Mesenchymal stem cell (in vitro differentiated cells and primary cell): ENCODE results near the gene ACSS1.

ENCODE experiments used
- DNase-seq: peaks from one replicate; pipeline ENCODE4 v3.0.0-alpha.2; 2013
- H2AFZ ChIP-seq: one replicate; pipeline ENCODE4 v1.6.1; 2013; ENCODE audit warnings: low read depth, mild to moderate bottlenecking, control low read depth, inconsistent platforms, low read length, moderate library complexity
- H2AK5ac ChIP-seq: 2 replicates; pipeline ENCODE4 v1.6.1; 2013; ENCODE audit warnings: low read length, moderate library complexity, mild to moderate bottlenecking, inconsistent platforms; ENCODE audit not compliant: severe bottlenecking
- H2BK120ac ChIP-seq: one replicate; pipeline ENCODE4 v1.6.1; 2013; ENCODE audit warnings: low read depth, mild to moderate bottlenecking, inconsistent platforms, low read length, moderate library complexity
- H2BK12ac ChIP-seq, 2 experiments: one replicate each; pipeline ENCODE4 v1.6.1; 2013; ENCODE audit warnings: inconsistent platforms in 2 of 2, low read length in 2 of 2, mild to moderate bottlenecking in 2 of 2, moderate library complexity in 2 of 2, control low read depth in 1 of 2
- H2BK15ac ChIP-seq: one replicate; pipeline ENCODE4 v1.6.1; 2013; ENCODE audit warnings: mild to moderate bottlenecking, low read depth, inconsistent platforms; ENCODE audit not compliant: poor library complexity, severe bottlenecking
- H2BK5ac ChIP-seq: 2 replicates; pipeline ENCODE4 v1.6.1; 2013; ENCODE audit warnings: low read depth, mild to moderate bottlenecking, low read length, control low read depth, inconsistent platforms; ENCODE audit not compliant: poor library complexity, severe bottlenecking
- H3K14ac ChIP-seq, 2 experiments: one replicate each; pipeline ENCODE4 v1.6.1; 2013; ENCODE audit warnings: inconsistent platforms in 2 of 2, low read length in 2 of 2, control low read depth in 1 of 2, mild to moderate bottlenecking in 1 of 2, moderate library complexity in 1 of 2
- H3K18ac ChIP-seq, 2 experiments: one replicate each; pipeline ENCODE4 v1.6.1; 2013; ENCODE audit warnings: inconsistent platforms in 2 of 2, low read length in 2 of 2, control low read depth in 1 of 2, low read depth in 1 of 2, mild to moderate bottlenecking in 1 of 2
- H3K23ac ChIP-seq, 2 experiments: one replicate each; pipeline ENCODE4 v1.6.1; 2013; ENCODE audit warnings: inconsistent platforms in 2 of 2, low read length in 2 of 2, mild to moderate bottlenecking in 2 of 2, moderate library complexity in 2 of 2, control low read depth in 1 of 2
- H3K27ac ChIP-seq: 2 replicates; pipeline ENCODE4 v1.5.1; 2013; ENCODE audit warnings: mild to moderate bottlenecking, moderate library complexity, low read length, control low read depth, inconsistent platforms; ENCODE audit not compliant: poor library complexity, severe bottlenecking
- H3K27me3 ChIP-seq, 2 experiments: 2 replicates each; pipeline versions ENCODE4 v1.6.1 to v1.7.0; 2013; ENCODE audit warnings: low read length in 2 of 2, mild to moderate bottlenecking in 2 of 2, moderate library complexity in 2 of 2, control low read depth in 1 of 2, inconsistent platforms in 1 of 2; ENCODE audit not compliant: control insufficient read depth in 1 of 2, insufficient read depth in 1 of 2
- H3K36me3 ChIP-seq, 2 experiments: 2 replicates each; pipeline versions ENCODE4 v1.6.1 to v1.7.0; 2013; ENCODE audit warnings: low read length in 2 of 2, control low read depth in 1 of 2, inconsistent platforms in 1 of 2, low read depth in 1 of 2, mild to moderate bottlenecking in 1 of 2; ENCODE audit not compliant: insufficient read depth in 2 of 2, control insufficient read depth in 1 of 2
- H3K4ac ChIP-seq, 2 experiments: one replicate each; pipeline ENCODE4 v1.6.1; 2013; ENCODE audit warnings: inconsistent platforms in 2 of 2, low read length in 2 of 2, mild to moderate bottlenecking in 2 of 2, moderate library complexity in 2 of 2, control low read depth in 1 of 2, low read depth in 1 of 2
- H3K4me1 ChIP-seq: 2 replicates; pipeline ENCODE4 v1.6.1; 2013; ENCODE audit warnings: low read depth, low read length, control low read depth; ENCODE audit not compliant: control insufficient read depth, insufficient read depth
- H3K4me2 ChIP-seq: 2 replicates; pipeline ENCODE4 v1.6.1; 2013; ENCODE audit warnings: low read length, mild to moderate bottlenecking, inconsistent platforms; ENCODE audit not compliant: poor library complexity, severe bottlenecking
- H3K4me3 ChIP-seq, 2 experiments: 2 replicates each; pipeline versions ENCODE4 v1.5.1 to v1.7.0; 2013; ENCODE audit warnings: low read length in 2 of 2, mild to moderate bottlenecking in 2 of 2, control low read depth in 1 of 2, low read depth in 1 of 2; ENCODE audit not compliant: insufficient read depth in 1 of 2
- H3K79me1 ChIP-seq: replicated peaks from 2 replicates; pipeline ENCODE4 v1.6.1; 2013; ENCODE audit warnings: mild to moderate bottlenecking, control low read depth, low read length, inconsistent platforms; ENCODE audit not compliant: poor library complexity, severe bottlenecking
- H3K9ac ChIP-seq: 2 replicates; pipeline ENCODE4 v1.7.0; 2013; ENCODE audit warnings: mild to moderate bottlenecking, low read length, moderate library complexity
- H3K9me3 ChIP-seq: 2 replicates; pipeline ENCODE4 v1.7.0; 2013; ENCODE audit warnings: mild to moderate bottlenecking, low read length; ENCODE audit not compliant: control insufficient read depth
- H4K8ac ChIP-seq: one replicate; pipeline ENCODE4 v1.6.1; 2013; ENCODE audit warnings: inconsistent platforms, mild to moderate bottlenecking, low read length, moderate library complexity
- H4K91ac ChIP-seq: one replicate; pipeline ENCODE4 v1.6.1; 2013; ENCODE audit warnings: mild to moderate bottlenecking, low read length, inconsistent platforms
- WGBS: methylation state at CpG from one replicate; pipeline ENCODE4 v1.1.7; 2013; ENCODE audit warnings: mixed read lengths; 5-methylcytosine and 5-hydroxymethylcytosine counted together

ACSS1 gene

GRCh38 chr20:25013478-25014380 is 44.2 kb downstream of the ACSS1 start:
- H3K36me3 ChIP-seq: peaks cover 0 to 26% of the 10 kb centered on the region in 2 experiments
- no peak overlapping the region for H3K9ac ChIP-seq
- H2AFZ ChIP-seq: no peak overlapping the region
- peaks cover 0 to 4% of the 10 kb centered on the region in 2 experiments for H3K27me3 ChIP-seq
- H3K4ac ChIP-seq: no peak overlapping the region
- no peak overlapping the region for H4K8ac ChIP-seq
- H3K4me3 ChIP-seq: no peak overlapping the region
- no peak overlapping the region for H3K4me2 ChIP-seq
- H3K9me3 ChIP-seq: no peaks in the 10 kb centered on the region
- H2BK15ac ChIP-seq: no peak overlapping the region
- H3K18ac ChIP-seq: no peak overlapping the region
- H3K27ac ChIP-seq: no peak overlapping the region
- no peak overlapping the region for H2BK120ac ChIP-seq
- DNase-seq: no peak
- no peak overlapping the region for H4K91ac ChIP-seq
- H3K23ac ChIP-seq: no peak overlapping the region
- peaks cover 10% of the 10 kb centered on the region for H3K4me1 ChIP-seq
- no peak overlapping the region for H3K14ac ChIP-seq
- H2BK12ac ChIP-seq: no peak overlapping the region
- H2AK5ac ChIP-seq: no peak overlapping the region
- no peaks in the 10 kb centered on the region for H3K79me1 ChIP-seq
- no peak overlapping the region for H2BK5ac ChIP-seq
- 85% methylated on average over 25 of the region's 25 CpGs for WGBS

GRCh38 chr20:25012616-25013189 is 45.2 kb downstream of the ACSS1 start:
- Histone ChIP-seq H3K79me1 (no peaks in the 10 kb centered on the region), H3K14ac (no peak overlapping the region), H3K4ac (no peak overlapping the region), H4K91ac (no peak overlapping the region), H2BK12ac (no peak overlapping the region), H4K8ac (no peak overlapping the region), H2BK120ac (no peak overlapping the region), H3K4me1 (peaks cover 8% of the 10 kb centered on the region), H3K9me3 (no peaks in the 10 kb centered on the region), H2BK15ac (no peak overlapping the region), H3K9ac (no peak overlapping the region), H2AFZ (no peak overlapping the region), H3K4me3 (peak overlapping the region in 1 of 2 experiments; percentile 36), H3K27me3 (peaks cover 0 to 4% of the 10 kb centered on the region in 2 experiments), H3K18ac (no peak overlapping the region), H3K4me2 (no peak overlapping the region), H3K36me3 (peaks cover 0 to 31% of the 10 kb centered on the region in 2 experiments), H2AK5ac (no peak overlapping the region), H2BK5ac (no peak overlapping the region), H3K23ac (no peak overlapping the region), H3K27ac (no peak overlapping the region)
- no peak for DNase-seq
- 91% methylated on average over 21 of the region's 21 CpGs for WGBS

- Histone ChIP-seq H4K8ac (no peak overlapping the region), H3K14ac (no peak overlapping the region), H3K18ac (no peak overlapping the region), H3K4ac (no peak overlapping the region), H3K9me3 (no peaks in the 10 kb centered on the region), H2BK120ac (no peak overlapping the region), H4K91ac (no peak overlapping the region), H3K9ac (no peak overlapping the region), H3K4me2 (no peak overlapping the region), H2BK12ac (no peak overlapping the region), H2AFZ (no peak overlapping the region), H3K36me3 (peaks cover 0 to 36% of the 10 kb centered on the region in 2 experiments), H3K4me1 (peaks cover 2% of the 10 kb centered on the region), H2BK15ac (no peak overlapping the region), H3K4me3 (no peak overlapping the region), H2AK5ac (no peak overlapping the region), H3K27me3 (peaks cover 0 to 4% of the 10 kb centered on the region in 2 experiments), H3K23ac (no peak overlapping the region), H3K79me1 (no peaks in the 10 kb centered on the region), H3K27ac (no peak overlapping the region), H2BK5ac (no peak overlapping the region)
- WGBS: 92% methylated on average over 12 of the region's 12 CpGs
- DNase-seq: no peak
These were observed 46.1 kb downstream of the ACSS1 start for GRCh38 chr20:25011831-25012241.

- Histone ChIP-seq H3K4me3 (no peak overlapping the region), H3K27ac (no peak overlapping the region), H2AFZ (no peak overlapping the region), H2BK12ac (no peak overlapping the region), H3K9me3 (no peaks in the 10 kb centered on the region), H3K79me1 (no peaks in the 10 kb centered on the region), H4K91ac (no peak overlapping the region), H3K4me2 (no peak overlapping the region), H2AK5ac (no peak overlapping the region), H3K9ac (no peak overlapping the region), H2BK120ac (no peak overlapping the region), H2BK5ac (no peak overlapping the region), H3K4ac (no peak overlapping the region), H4K8ac (no peak overlapping the region), H3K4me1 (no peaks in the 10 kb centered on the region), H3K18ac (no peak overlapping the region), H3K27me3 (peaks cover 0 to 4% of the 10 kb centered on the region in 2 experiments), H2BK15ac (no peak overlapping the region), H3K36me3 (peaks cover 0 to 36% of the 10 kb centered on the region in 2 experiments), H3K23ac (no peak overlapping the region), H3K14ac (no peak overlapping the region)
- WGBS: 80% methylated on average over 6 of the region's 6 CpGs
- DNase-seq: no peak
These were observed 46.7 kb downstream of the ACSS1 start for GRCh38 chr20:25011261-25011660.
